ENCODE data around the gene ST6GAL1.
"Not testable (repeated sequence)": the region's sequence is repeated elsewhere in the genome, so short reads cannot be mapped to it uniquely, and the experiment has no call there.

GRCh38 chr3:186992096-186992495 lies 61.8 kb downstream of the ST6GAL1 start:
- not testable (repeated sequence) for TF ChIP-seq CTCF, POLR2A (IDR thresholded peaks at IDR 0.05)
